HG03558 (cell line): ENCODE data around the gene NEU4.

Experiments
- ATAC-seq: cut with Tn5 transposase; IDR thresholded peaks from one replicate; pipeline ENCODE4 v1.9.1; 2021; ENCODE audit warnings: moderate number of reproducible peaks; ENCODE audit not compliant: unreplicated experiment; ENCODE audit errors: extremely low read depth

Gene NEU4

GRCh38 chr2:241860184-241861078, 51.4 kb downstream of the NEU4 start:
- no peak for ATAC-seq

- ATAC-seq: no peak
Measured at GRCh38 chr2:241861264-241861663, 52.3 kb downstream of the NEU4 start.

GRCh38 chr2:241862093-241862492, 53.1 kb downstream of the NEU4 start:
- ATAC-seq: no peak

GRCh38 chr2:241862775-241863535, 54.0 kb downstream of the NEU4 start:
- ATAC-seq: no peak

GRCh38 chr2:241863536-241863954, 54.6 kb downstream of the NEU4 start:
- ATAC-seq: no peak

- ATAC-seq: no peak
Measured at GRCh38 chr2:241864168-241864849, 55.3 kb downstream of the NEU4 start.

- ATAC-seq: no peak
Measured at GRCh38 chr2:241864850-241865213, 55.8 kb downstream of the NEU4 start.

- no peak for ATAC-seq
Measured at GRCh38 chr2:241865416-241865956, 56.5 kb downstream of the NEU4 start.

- no peak for ATAC-seq
Measured at GRCh38 chr2:241865957-241866789, 57.2 kb downstream of the NEU4 start.
